CD4-positive, alpha-beta T cell (primary cell): ENCODE data around the gene CCR5AS. TPM values are rescaled to one million over a fixed set of nuclear protein-coding genes. Genes with fewer than 3 reads are reported as not detected.

Experiments used
- ATAC-seq: fragments of 200-7000 bp; cut with Tn5 transposase; one replicate; pipeline ENCODE4 v1.10.0; 2022; ENCODE audit warnings: mild to moderate bottlenecking; ENCODE audit not compliant: poor library complexity
- CTCF ChIA-PET: fragments of 350-600 bp; sonication (Branson Sonifier 250); formaldehyde crosslinking; loops from one replicate; lab custom pipeline; 2021; ENCODE audit warnings: antibody characterized with exemption, inconsistent platforms; lab: Charles Lee
- POLR2A ChIA-PET: fragments of 350-600 bp; sonication (Branson Sonifier 250); formaldehyde crosslinking; loops from one replicate; lab custom pipeline; 2021; ENCODE audit warnings: antibody characterized with exemption, inconsistent platforms; lab: Charles Lee
- DNase-seq, 14 experiments: peaks; one replicate each; pipeline ENCODE4 v3.0.0-alpha.2; 2013 to 2020; ENCODE audit warnings: mixed read lengths in 2 of 14
- H3K27ac ChIP-seq, 2 donors: one replicate each; pipeline versions ENCODE4 v1.5.1 to v1.7.0; 2013; ENCODE audit warnings: low read length in 2 of 2, low read depth in 1 of 2, mild to moderate bottlenecking in 1 of 2
- H3K27me3 ChIP-seq, 2 experiments: 1 replicate in 1 of 2; 2 replicates in 1 of 2; pipeline versions ENCODE4 v1.6.1 to v1.7.0; 2013; ENCODE audit warnings: low read length in 2 of 2, control low read depth in 1 of 2, mild to moderate bottlenecking in 1 of 2, moderate library complexity in 1 of 2; ENCODE audit not compliant: insufficient read depth in 2 of 2, control insufficient read depth in 1 of 2
- H3K36me3 ChIP-seq: one replicate; pipeline ENCODE4 v1.6.1; 2013; ENCODE audit warnings: low read length, control low read depth; ENCODE audit not compliant: insufficient read depth
- H3K4me1 ChIP-seq: one replicate; pipeline ENCODE4 v1.6.1; 2013; ENCODE audit warnings: low read length, control low read depth; ENCODE audit not compliant: insufficient read depth
- H3K4me3 ChIP-seq: one replicate; pipeline ENCODE4 v1.5.1; 2013; ENCODE audit warnings: mild to moderate bottlenecking, low read length, moderate library complexity
- H3K9me3 ChIP-seq, 2 experiments: 1 replicate in 1 of 2; 2 replicates in 1 of 2; pipeline versions ENCODE4 v1.6.1 to v1.7.0; 2013; ENCODE audit warnings: low read length in 2 of 2, mild to moderate bottlenecking in 2 of 2, control low read depth in 1 of 2, moderate library complexity in 1 of 2; ENCODE audit not compliant: control insufficient read depth in 1 of 2, insufficient read depth in 1 of 2
- H3K27ac Mint-ChIP-seq: one replicate; pipeline ENCODE4 v1.8.0; 2020; ENCODE audit warnings: mixed read lengths
- H3K27me3 Mint-ChIP-seq: one replicate; pipeline ENCODE4 v1.8.0; 2021; ENCODE audit warnings: mixed read lengths
- H3K36me3 Mint-ChIP-seq: one replicate; pipeline ENCODE4 v1.8.0; 2021; ENCODE audit warnings: low read depth, mixed read lengths
- H3K4me1 Mint-ChIP-seq: one replicate; pipeline ENCODE4 v1.8.0; 2021; ENCODE audit warnings: low read depth, mixed read lengths
- H3K4me3 Mint-ChIP-seq: one replicate; pipeline ENCODE4 v1.8.0; 2020; ENCODE audit warnings: mild to moderate bottlenecking, mixed read lengths
- H3K9me3 Mint-ChIP-seq: one replicate; pipeline ENCODE4 v1.8.0; 2020; ENCODE audit warnings: mixed read lengths
- CTCF ChIP-seq: fragments of 200-600 bp; IDR thresholded peaks from one replicate; pipeline ENCODE4 v1.8.0; 2022; ENCODE audit warnings: antibody characterized with exemption, mild to moderate bottlenecking
- intact Hi-C, 2 experiments: fragments of 100-400 bp; cut with DNase I in 1 of 2; cut with micrococcal nuclease in 1 of 2; formaldehyde crosslinking; loops; one replicate each; pipeline versions ENCODE4 v1.15.1 to v1.9.0; 2023 to 2025; cut with DNase I, micrococcal nuclease
- total RNA-seq, 174 experiments: library from RNA in 2 of 174; stranded (reverse) in 2 of 174; gene quantifications; one replicate each; pipeline ENCODE4 v1.2.3 and lab custom pipeline; 2021 to 2026

The CCR5AS gene

GRCh38 chr3:46318207-46318927, 88.5 kb downstream of the CCR5AS start:
- Histone ChIP-seq H3K27ac (no peak overlapping the region), H3K27me3 (no peaks in the 10 kb centered on the region), H3K9me3 (no peaks in the 10 kb centered on the region), H3K4me3 (no peak overlapping the region), H3K36me3 (no peaks in the 10 kb centered on the region), H3K4me1 (no peaks in the 10 kb centered on the region)
- H3K9me3 Mint-ChIP-seq, result peaks cover 4% of the 10 kb centered on the region
- ChIA-PET POLR2A (no interaction called here), CTCF (no interaction called here)
- intact Hi-C loops, result no loop called here
- no peaks in the 10 kb centered on the region for H3K27me3 Mint-ChIP-seq
- H3K4me1 Mint-ChIP-seq, result no peaks in the 10 kb centered on the region
- H3K27ac Mint-ChIP-seq, result no peak overlapping the region
- TF ChIP-seq CTCF, result no peak
- ATAC-seq (no peak), DNase-seq (peak in 2 of 14 experiments; percentile 34 to 45)
- no peaks in the 10 kb centered on the region for H3K36me3 Mint-ChIP-seq
- no peak overlapping the region for H3K4me3 Mint-ChIP-seq

- Histone ChIP-seq H3K4me1 (no peaks in the 10 kb centered on the region), H3K9me3 (no peaks in the 10 kb centered on the region), H3K4me3 (no peak overlapping the region), H3K27me3 (no peaks in the 10 kb centered on the region), H3K27ac (no peak overlapping the region), H3K36me3 (no peaks in the 10 kb centered on the region)
- peaks cover 4% of the 10 kb centered on the region for H3K9me3 Mint-ChIP-seq
- DNase-seq, result no peak
- H3K4me1 Mint-ChIP-seq, result no peaks in the 10 kb centered on the region
- ChIA-PET POLR2A (no interaction called here), CTCF (interaction anchor here (1.4 to 2.2 kb wide), 2 partner anchors 35 to 56 kb away, joined by 4 read pairs; no protein-coding TSS in a partner anchor)
- no peaks in the 10 kb centered on the region for H3K36me3 Mint-ChIP-seq
- no peak for ATAC-seq
- no peaks in the 10 kb centered on the region for H3K27me3 Mint-ChIP-seq
- no peak for TF ChIP-seq CTCF
- H3K4me3 Mint-ChIP-seq, result no peak overlapping the region
- H3K27ac Mint-ChIP-seq, result no peak overlapping the region
- intact Hi-C loops, result no loop called here
Observed at GRCh38 chr3:46316206-46316605, 90.7 kb downstream of the CCR5AS start.

- ATAC-seq (no peak), DNase-seq (no peak)
- no peaks in the 10 kb centered on the region for H3K9me3 ChIP-seq
- Mint-ChIP-seq H3K27ac (no peak overlapping the region), H3K9me3 (peaks cover 4% of the 10 kb centered on the region), H3K27me3 (no peaks in the 10 kb centered on the region), H3K36me3 (no peaks in the 10 kb centered on the region), H3K4me3 (no peak overlapping the region), H3K4me1 (no peaks in the 10 kb centered on the region)
- intact Hi-C loops, result no loop called here
- H3K36me3 ChIP-seq, result no peaks in the 10 kb centered on the region
- H3K27me3 ChIP-seq, result no peaks in the 10 kb centered on the region
- no peak overlapping the region for H3K4me3 ChIP-seq
- POLR2A ChIA-PET, result no interaction called here
- no peaks in the 10 kb centered on the region for H3K4me1 ChIP-seq
- no peak for TF ChIP-seq CTCF
- CTCF ChIA-PET, result interaction anchor here (1.3 to 2.2 kb wide), 2 partner anchors 36 to 54 kb away, joined by 3 to 4 read pairs; no protein-coding TSS in a partner anchor
- no peak overlapping the region for H3K27ac ChIP-seq
Observed at GRCh38 chr3:46314517-46314916, 92.3 kb downstream of the CCR5AS start.

Other genes with a start within 250 kb of the CCR5AS start
- gene CCR1, start 198.8 kb downstream of the CCR5AS start, total RNA-seq, result under 1 TPM; 0.34 to 0.38 TPM
- gene CCR3, start 164.6 kb downstream of the CCR5AS start, total RNA-seq, result not detected
- gene CCR2, start 53.0 kb downstream of the CCR5AS start, total RNA-seq, result 1 to 10 TPM in 1 of 2 experiments, under 1 TPM in 1; 0.99 to 1.0 TPM
- gene CCR5, start 36.1 kb downstream of the CCR5AS start, total RNA-seq, result 1 to 10 TPM; 1.1 to 1.4 TPM
- 1 to 10 TPM; 4.3 to 4.5 TPM for gene CCRL2, start 193 bp upstream of the CCR5AS start, total RNA-seq
- gene LTF, start 57.8 kb upstream of the CCR5AS start, total RNA-seq, result not detected
- gene RTP3, start 90.9 kb upstream of the CCR5AS start, total RNA-seq, result not detected
- gene LRRC2, start 159.2 kb upstream of the CCR5AS start, total RNA-seq, result under 1 TPM; 0.59 to 0.91 TPM
- not detected for gene FAM240A, start 205.5 kb upstream of the CCR5AS start, total RNA-seq